Measurements from ENCODE around the gene QARS1.

DNA sequence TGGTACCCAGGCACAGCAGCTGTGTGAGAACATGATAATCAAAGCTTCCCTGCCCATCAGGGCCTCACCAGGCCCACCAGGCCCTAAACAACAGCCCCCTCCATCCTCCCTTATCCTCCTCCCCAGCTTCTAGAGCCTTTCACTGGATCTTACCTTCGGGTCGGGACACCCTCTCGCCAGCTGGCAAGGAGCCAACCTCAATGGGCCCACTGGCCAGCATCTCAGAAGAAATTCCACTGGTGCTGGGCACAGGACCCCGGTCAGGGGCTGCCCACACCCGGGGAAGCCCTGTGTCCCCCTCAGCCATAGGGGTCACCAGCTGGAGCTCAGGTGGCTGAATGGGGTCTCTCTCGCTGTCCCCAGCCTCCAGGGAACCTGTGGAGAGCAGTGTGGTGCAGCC is 6.8 kb upstream of the QARS1 start:
- no peak for TF ChIP-seq CTCF (IDR thresholded peaks at IDR 0.05)
- no peak for TF ChIP-seq POLR2A (IDR thresholded peaks at IDR 0.05)

Data from adrenal gland (tissue), 5 donors.